Raji (cell line): Measurements from ENCODE around the gene LSS.

Experiments used
- POLR2A ChIP-seq: IDR thresholded peaks from 2 replicates; pipeline ENCODE4 v1.6.1; 2011; ENCODE audit warnings: low read depth, low read length, control low read depth; ENCODE audit not compliant: insufficient read depth

The LSS gene

GRCh38 chr21:46150073-46150472, 78.5 kb downstream of the LSS start:
- TF ChIP-seq POLR2A, result no peak

- no peak for TF ChIP-seq POLR2A
These were observed 79.2 kb downstream of the LSS start for GRCh38 chr21:46149205-46149901.

GRCh38 chr21:46148106-46148505, 80.5 kb downstream of the LSS start:
- no peak for TF ChIP-seq POLR2A

GRCh38 chr21:46146856-46147255, 81.7 kb downstream of the LSS start:
- no peak for TF ChIP-seq POLR2A

GRCh38 chr21:46145840-46146691, 82.5 kb downstream of the LSS start:
- no peak for TF ChIP-seq POLR2A

- no peak for TF ChIP-seq POLR2A
These were observed 83.3 kb downstream of the LSS start for GRCh38 chr21:46145159-46145839.

- no peak for TF ChIP-seq POLR2A
These were observed 84.0 kb downstream of the LSS start for GRCh38 chr21:46144464-46145070.

GRCh38 chr21:46142582-46143473, 85.7 kb downstream of the LSS start:
- no peak for TF ChIP-seq POLR2A

- no peak for TF ChIP-seq POLR2A
These were observed 86.6 kb downstream of the LSS start for GRCh38 chr21:46141767-46142581.

GRCh38 chr21:46139686-46140085, 88.9 kb downstream of the LSS start:
- TF ChIP-seq POLR2A, result no peak

- no peak for TF ChIP-seq POLR2A
These were observed 90.1 kb downstream of the LSS start for GRCh38 chr21:46138383-46138970.
